ENCODE data around the gene CDC42BPB.

CDC42BPB gene

DNA sequence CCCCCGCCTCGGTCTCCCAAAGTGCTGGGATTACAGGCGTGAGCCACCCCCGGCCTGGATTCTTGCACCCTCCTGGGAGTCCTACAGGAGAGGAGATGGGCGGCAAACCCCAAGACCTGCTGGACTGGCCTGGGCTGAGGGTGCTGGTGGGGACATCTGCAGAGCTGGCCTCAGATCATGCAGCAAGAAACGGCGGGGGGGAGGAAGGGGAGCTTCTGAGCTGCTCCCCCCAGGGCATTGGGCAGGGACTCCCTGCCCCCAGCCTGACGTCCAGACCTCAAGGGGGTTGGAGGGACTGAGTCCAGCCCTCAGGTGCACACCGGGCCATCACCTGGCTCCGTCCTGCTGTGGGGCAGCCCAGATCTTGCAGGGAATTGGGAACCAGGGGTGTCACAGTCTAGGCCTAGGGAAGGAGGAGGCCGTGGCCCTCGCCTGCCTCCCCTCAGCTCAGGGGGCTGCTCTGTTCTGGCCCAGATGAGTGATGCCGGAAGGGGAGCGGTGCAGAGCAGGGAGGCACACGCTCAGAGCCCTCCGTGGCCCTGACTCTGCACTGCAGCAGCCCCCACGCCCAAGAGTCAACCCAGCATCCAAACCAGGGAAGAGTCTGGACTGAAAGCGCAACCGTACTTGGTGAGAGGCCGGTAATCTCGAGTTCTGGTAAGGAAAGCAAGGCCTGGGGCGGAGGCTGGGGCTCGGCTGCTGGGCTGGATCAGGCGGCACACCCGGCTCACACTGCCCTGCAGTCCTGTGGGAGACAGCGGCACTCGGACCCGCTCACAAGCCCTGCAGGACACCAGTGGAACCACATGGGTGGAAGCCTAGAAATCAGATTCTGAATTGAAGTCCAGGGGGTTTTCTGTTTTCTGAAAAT is 143.8 kb downstream of the CDC42BPB start:
- Mint-ChIP-seq H3K9me3 (no peaks in the 10 kb centered on the region), H3K36me3 (ENCODE audit: low read depth) (peaks cover 3% of the 10 kb centered on the region), H3K4me1 (ENCODE audit: low read depth) (peaks cover 2% of the 10 kb centered on the region), H3K27me3 (ENCODE audit: low read depth) (no peaks in the 10 kb centered on the region), H3K27ac (no peak overlapping the region), H3K4me3 (no peak overlapping the region)

DNA sequence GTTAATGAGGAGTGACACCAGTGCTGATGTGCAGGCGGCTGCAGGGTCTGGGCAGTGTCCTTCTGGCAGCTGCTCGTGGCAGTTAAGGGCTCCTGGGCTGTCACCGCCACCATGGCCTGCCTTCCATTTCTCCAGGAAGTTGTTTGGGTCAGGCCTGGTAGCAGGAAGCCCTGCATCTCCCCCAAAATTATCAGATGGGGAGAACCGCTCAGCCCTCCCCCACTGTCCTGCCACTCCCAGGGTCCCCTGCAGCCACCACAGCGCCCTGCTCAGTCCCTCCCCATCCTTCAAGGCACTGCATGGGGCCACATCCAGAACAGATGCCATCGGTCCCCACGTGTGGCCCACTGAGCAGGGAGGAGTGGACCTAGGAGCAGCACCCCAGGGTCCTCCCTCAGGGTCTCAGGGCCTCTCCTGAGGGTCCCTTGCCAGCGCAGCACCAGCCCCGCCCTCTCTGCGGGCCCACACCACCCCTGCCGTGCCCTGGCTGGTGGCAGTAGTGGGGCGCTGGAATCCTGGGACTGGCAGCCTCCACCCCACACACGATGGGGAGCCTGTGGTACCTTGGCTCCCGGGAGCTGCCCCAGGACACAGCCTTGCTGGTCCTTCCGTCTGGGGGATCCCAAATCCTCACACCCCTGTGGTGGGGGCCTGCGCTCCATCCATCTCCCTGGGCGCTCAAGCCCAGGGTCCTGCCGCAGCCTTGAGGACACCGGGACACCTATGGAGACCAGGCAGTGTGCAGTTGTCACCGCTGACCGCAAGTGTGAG is 145.2 kb downstream of the CDC42BPB start:
- peaks cover 9% of the 10 kb centered on the region for H3K36me3 Mint-ChIP-seq (ENCODE audit: low read depth)
- no peak overlapping the region for H3K27ac Mint-ChIP-seq
- no peaks in the 10 kb centered on the region for H3K9me3 Mint-ChIP-seq
- H3K4me3 Mint-ChIP-seq, result no peak overlapping the region
- peaks cover under 1% of the 10 kb centered on the region for H3K4me1 Mint-ChIP-seq (ENCODE audit: low read depth)
- H3K27me3 Mint-ChIP-seq (ENCODE audit: low read depth), result no peaks in the 10 kb centered on the region

DNA sequence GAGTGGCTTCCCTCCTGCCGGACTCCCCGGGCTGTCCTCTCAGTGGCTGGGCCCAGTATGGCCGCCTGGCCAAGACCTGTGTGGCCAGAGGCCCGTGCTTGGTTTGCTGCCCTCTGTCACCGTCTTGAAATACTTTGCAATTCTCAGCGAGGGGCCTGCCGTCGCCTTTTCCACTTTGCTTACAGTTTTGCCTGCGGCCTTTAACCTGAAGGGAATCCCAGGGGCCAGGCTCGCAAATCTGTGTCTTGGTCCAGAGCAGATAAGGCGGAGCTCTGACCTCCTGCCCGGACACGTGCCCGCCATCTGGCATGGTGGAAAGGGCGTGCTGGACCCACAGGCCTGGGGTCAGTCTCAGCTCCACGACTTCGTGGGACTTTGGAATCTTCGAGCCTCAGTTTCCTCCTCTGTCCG is 145.8 kb downstream of the CDC42BPB start:
- no peaks in the 10 kb centered on the region for H3K9me3 Mint-ChIP-seq
- H3K4me1 Mint-ChIP-seq (ENCODE audit: low read depth), result no peaks in the 10 kb centered on the region
- peaks cover 11% of the 10 kb centered on the region for H3K36me3 Mint-ChIP-seq (ENCODE audit: low read depth)
- H3K27ac Mint-ChIP-seq, result no peak overlapping the region
- no peaks in the 10 kb centered on the region for H3K27me3 Mint-ChIP-seq (ENCODE audit: low read depth)
- no peak overlapping the region for H3K4me3 Mint-ChIP-seq

DNA sequence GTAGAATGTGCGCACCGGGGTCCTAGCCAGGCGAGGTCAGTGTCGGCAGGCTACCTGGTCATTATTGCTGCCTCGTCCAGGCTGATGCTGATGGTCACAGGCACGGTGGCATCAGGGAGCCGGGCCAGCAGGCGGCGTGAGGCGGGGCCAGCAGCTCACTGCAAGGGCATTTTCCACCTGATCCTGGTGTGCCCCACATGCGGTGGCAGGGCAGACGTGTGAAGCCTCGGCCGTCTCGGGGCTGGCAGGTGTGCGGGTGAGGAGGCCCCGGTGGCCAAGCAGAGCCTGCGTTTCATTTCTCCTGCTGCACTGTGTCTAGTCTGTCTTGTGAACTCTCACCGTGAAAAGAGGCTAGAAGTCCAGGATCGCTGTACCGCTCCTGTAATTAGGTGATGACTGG is 146.9 kb downstream of the CDC42BPB start:
- Mint-ChIP-seq H3K4me3 (no peak overlapping the region), H3K27ac (no peak overlapping the region), H3K9me3 (no peaks in the 10 kb centered on the region), H3K27me3 (ENCODE audit: low read depth) (no peaks in the 10 kb centered on the region), H3K4me1 (ENCODE audit: low read depth) (no peaks in the 10 kb centered on the region), H3K36me3 (ENCODE audit: low read depth) (peaks cover 16% of the 10 kb centered on the region)

DNA sequence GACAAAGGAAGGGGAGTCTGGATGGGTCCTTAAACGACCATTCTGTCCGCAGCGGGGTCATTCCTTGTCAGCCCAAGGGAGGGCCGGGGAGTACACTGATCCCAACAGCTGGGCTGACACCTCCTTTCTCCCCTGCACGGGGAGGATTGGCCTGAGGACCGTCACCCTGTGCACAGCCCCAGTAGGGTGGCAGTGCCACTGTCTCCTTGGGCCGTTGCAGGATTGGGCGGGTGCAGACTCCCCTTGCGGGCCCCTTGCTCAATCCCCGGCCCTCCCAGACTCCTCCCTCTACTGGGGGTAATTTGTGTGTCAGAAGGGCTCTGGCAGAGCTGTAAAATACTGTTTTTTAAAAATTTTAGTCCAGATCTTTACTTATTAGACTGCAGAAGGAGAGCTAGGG is 147.4 kb downstream of the CDC42BPB start:
- Mint-ChIP-seq H3K36me3 (ENCODE audit: low read depth) (peaks cover 20% of the 10 kb centered on the region), H3K4me3 (no peak overlapping the region), H3K27ac (no peak overlapping the region), H3K27me3 (ENCODE audit: low read depth) (no peaks in the 10 kb centered on the region), H3K9me3 (no peaks in the 10 kb centered on the region), H3K4me1 (ENCODE audit: low read depth) (no peaks in the 10 kb centered on the region)

DNA sequence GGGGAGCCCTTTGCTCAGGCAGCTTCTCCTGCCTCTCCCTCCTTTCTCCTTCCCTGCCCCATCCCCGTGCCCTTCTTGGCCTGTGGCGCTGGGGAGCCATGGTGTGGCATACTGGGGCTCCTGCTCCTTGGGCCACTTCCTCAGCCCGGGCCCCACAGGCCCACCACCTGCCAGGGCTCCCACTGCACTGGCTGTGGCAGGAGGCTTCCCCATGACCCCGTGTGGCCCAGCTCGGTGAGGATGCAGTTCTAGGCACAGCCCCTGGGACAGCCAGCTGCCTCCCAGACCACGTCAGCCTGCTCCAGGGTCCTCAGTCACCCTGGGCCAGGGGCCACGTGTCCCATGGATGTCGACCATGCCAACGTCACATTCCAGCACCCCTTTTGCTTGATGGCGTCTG is 147.9 kb downstream of the CDC42BPB start:
- Mint-ChIP-seq H3K27me3 (ENCODE audit: low read depth) (no peaks in the 10 kb centered on the region), H3K36me3 (ENCODE audit: low read depth) (peaks cover 20% of the 10 kb centered on the region), H3K4me3 (no peak overlapping the region), H3K27ac (no peak overlapping the region), H3K4me1 (ENCODE audit: low read depth) (no peaks in the 10 kb centered on the region), H3K9me3 (no peaks in the 10 kb centered on the region)

DNA sequence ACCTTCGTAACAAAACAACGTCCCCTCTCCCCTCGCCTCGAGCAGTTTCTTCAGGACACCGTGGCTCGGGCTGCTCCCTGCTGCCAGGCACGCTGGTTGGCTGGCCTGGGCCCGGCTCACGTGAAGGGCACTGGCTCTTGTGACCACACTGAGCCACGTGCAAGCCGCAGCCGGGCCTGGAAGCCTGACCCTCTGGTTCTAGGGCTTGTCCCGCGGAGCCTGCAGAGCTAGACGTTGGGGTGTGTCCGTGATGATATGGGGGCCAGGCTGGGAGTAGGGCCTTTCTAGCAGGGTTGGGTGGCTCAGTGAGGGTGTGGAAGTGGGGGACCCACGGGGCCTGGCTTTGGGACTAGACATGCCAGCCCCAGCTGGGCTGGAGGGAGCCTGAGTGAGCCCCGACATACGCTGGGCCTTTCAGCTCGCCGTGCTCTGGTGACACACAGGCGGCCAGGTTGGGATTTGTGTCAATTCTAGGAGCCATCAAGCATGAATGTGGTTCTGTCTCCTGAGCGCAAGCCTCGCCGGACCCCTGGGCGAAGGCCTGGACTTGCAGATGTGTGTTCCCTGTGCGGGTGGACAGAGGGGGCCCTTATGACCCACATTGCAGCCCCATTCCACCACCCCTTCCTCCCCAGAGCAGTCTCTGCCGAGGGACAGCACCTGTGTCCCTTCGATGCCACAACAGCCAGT is 148.4 kb downstream of the CDC42BPB start:
- no peaks in the 10 kb centered on the region for H3K27me3 Mint-ChIP-seq (ENCODE audit: low read depth)
- no peak overlapping the region for H3K4me3 Mint-ChIP-seq
- no peaks in the 10 kb centered on the region for H3K4me1 Mint-ChIP-seq (ENCODE audit: low read depth)
- no peak overlapping the region for H3K27ac Mint-ChIP-seq
- H3K36me3 Mint-ChIP-seq (ENCODE audit: low read depth), result peaks cover 20% of the 10 kb centered on the region
- no peaks in the 10 kb centered on the region for H3K9me3 Mint-ChIP-seq

DNA sequence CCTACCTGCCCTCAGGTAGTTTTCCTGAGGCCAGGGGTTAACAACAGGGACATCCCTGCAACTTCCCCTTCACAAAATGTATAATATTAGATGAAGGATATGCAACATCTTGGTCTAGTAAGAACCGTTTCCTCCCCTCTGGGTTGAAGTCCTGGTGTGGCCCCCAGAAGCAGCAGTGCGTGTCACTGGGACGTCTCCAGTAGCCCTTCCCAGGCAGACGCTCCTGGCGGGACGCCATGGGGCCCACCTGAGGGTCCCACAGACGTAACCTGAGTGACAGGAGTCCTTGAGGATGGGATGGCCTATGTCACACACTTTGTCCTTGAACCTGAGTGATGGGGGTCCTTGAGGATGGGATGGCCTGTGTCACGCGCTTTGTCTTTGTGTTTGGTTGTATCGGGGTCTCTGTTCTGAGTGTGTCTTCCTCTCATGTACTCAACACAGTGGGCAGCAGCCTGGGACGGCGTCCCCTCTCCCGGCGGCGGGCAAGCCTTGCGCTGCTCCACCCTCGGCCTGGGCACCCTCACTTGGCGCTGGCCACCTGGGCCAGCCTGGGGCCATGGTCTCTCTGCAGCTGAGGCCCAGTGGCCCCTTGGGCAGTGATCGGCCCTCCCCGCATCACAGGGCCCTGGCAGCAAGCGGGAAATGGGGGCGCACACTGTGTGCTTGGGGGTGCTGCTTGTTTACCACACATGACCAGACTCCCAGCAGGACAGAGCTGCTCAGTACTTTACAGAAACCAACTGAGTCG is 149.2 kb downstream of the CDC42BPB start:
- H3K27me3 Mint-ChIP-seq (ENCODE audit: low read depth), result no peaks in the 10 kb centered on the region
- no peaks in the 10 kb centered on the region for H3K9me3 Mint-ChIP-seq
- H3K4me3 Mint-ChIP-seq, result no peak overlapping the region
- peaks cover 2% of the 10 kb centered on the region for H3K4me1 Mint-ChIP-seq (ENCODE audit: low read depth)
- H3K27ac Mint-ChIP-seq, result no peak overlapping the region
- H3K36me3 Mint-ChIP-seq (ENCODE audit: low read depth), result peaks cover 25% of the 10 kb centered on the region

DNA sequence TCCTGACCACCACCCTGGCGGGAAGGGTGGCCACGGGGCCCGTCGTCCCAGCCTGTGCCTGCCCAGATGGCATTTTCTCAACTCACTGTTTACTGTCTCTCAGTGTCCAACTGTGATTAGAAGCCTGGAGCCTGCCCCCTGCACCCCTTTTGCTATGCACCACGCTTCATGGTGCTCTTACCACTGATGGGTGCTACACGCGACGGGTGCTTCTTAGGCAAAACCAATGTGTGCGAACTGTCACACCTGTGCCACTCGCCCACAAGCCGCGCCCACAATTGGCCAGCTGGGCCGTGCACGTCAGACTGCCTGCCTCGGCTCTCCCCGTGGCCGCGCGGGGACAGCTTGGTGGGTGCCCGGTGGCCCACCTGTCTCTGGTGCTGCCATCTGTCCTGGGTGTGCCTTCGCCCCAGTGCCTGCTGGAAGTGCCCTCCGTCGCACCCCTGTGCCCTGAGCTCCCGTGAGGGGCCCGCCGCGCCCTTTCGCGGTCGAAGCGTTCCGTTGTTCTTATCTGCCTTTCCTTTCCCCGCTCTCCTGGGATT is 150.0 kb downstream of the CDC42BPB start:
- H3K4me1 Mint-ChIP-seq (ENCODE audit: low read depth), result peaks cover 6% of the 10 kb centered on the region
- H3K36me3 Mint-ChIP-seq (ENCODE audit: low read depth), result peaks cover 33% of the 10 kb centered on the region
- no peak overlapping the region for H3K4me3 Mint-ChIP-seq
- no peaks in the 10 kb centered on the region for H3K27me3 Mint-ChIP-seq (ENCODE audit: low read depth)
- H3K27ac Mint-ChIP-seq, result no peak overlapping the region
- H3K9me3 Mint-ChIP-seq, result no peaks in the 10 kb centered on the region

DNA sequence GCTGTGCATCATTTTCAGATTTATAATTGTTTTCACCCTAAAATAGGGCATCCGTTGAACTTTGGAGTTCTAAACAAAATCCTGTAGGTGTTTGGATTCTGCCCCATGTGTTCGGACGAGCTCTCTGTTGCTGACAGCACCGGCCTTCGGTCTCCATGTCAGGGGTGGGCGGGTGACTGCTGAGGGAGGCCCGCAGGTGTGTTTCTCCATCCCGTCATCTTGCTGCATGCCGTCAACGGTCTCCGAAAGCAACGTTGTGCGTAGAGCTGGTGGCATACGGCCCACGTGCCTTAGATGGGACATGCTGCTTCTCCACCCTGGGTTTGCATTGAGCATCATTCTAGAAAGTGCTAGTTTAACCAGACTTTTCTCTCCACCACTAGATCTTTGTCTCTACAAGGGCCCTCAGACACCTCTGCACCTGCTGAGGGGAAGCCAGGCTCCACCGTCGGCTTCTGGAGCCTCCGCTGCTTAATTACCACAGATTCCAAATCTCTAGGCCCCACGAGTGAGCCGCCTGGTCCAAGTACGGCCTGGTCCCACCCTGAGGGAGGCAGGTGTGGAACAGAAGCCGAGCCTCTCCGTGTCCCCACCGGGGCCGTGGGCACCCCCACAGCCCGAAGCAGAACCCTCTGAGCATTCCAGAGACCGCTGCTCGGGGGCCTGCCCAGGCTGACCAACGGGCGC is 150.6 kb downstream of the CDC42BPB start:
- Mint-ChIP-seq H3K9me3 (no peaks in the 10 kb centered on the region), H3K27ac (no peak overlapping the region), H3K36me3 (ENCODE audit: low read depth) (peaks cover 34% of the 10 kb centered on the region), H3K4me1 (ENCODE audit: low read depth) (peaks cover 6% of the 10 kb centered on the region), H3K4me3 (no peak overlapping the region), H3K27me3 (ENCODE audit: low read depth) (no peaks in the 10 kb centered on the region)

DNA sequence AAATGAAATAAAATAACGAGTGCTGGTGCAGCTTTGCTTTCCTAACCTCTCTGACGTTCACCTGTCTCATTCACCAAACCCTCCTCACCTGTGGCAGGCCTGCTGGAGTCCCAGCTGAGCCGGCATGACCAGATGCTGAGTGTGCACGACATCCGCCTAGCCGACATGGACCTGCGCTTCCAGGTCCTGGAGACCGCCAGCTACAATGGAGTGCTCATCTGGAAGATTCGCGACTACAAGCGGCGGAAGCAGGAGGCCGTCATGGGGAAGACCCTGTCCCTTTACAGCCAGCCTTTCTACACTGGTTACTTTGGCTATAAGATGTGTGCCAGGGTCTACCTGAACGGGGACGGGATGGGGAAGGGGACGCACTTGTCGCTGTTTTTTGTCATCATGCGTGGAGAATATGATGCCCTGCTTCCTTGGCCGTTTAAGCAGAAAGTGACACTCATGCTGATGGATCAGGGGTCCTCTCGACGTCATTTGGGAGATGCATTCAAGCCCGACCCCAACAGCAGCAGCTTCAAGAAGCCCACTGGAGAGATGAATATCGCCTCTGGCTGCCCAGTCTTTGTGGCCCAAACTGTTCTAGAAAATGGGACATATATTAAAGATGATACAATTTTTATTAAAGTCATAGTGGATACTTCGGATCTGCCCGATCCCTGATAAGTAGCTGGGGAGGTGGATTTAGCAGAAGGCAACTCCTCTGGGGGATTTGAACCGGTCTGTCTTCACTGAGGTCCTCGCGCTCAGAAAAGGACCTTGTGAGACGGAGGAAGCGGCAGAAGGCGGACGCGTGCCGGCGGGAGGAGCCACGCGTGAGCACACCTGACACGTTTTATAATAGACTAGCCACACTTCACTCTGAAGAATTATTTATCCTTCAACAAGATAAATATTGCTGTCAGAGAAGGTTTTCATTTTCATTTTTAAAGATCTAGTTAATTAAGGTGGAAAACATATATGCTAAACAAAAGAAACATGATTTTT is 151.9 kb downstream of the CDC42BPB start:
- Mint-ChIP-seq H3K27me3 (ENCODE audit: low read depth) (no peaks in the 10 kb centered on the region), H3K9me3 (no peaks in the 10 kb centered on the region), H3K36me3 (ENCODE audit: low read depth) (peaks cover 35% of the 10 kb centered on the region), H3K4me3 (no peak overlapping the region), H3K27ac (no peak overlapping the region), H3K4me1 (ENCODE audit: low read depth) (peaks cover 17% of the 10 kb centered on the region)

DNA sequence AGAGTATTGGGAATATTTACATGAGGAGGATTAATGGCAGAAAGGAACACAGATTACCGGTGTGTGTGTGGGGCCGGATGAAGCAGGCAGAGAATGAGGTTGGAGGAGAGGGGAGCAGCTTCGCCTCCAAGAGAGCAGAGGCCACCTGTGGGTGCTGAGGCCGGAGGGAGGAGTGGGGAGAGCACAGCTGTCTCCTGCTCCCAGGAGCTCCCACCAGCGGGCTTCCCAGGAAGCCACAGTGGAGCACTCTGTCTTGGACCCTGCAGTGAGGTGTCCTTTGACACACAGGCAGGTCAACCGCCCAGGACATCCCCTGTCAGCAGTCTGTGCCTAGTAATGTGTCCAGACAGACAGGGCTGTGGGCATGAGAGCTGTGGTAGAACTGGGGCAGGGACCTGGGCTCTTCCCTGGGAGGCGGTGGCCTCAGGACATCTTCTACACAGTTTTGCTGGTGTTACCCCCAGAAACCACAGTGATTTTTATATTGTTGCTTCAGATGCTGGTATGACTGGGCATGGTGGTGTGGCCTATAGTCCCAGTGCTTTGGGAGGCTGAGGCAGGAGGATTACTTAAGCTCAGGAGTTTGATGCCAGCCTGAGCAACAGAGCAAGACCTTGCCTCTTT is 153.3 kb downstream of the CDC42BPB start:
- Mint-ChIP-seq H3K4me3 (no peak overlapping the region), H3K9me3 (no peaks in the 10 kb centered on the region), H3K4me1 (ENCODE audit: low read depth) (peaks cover 17% of the 10 kb centered on the region), H3K27me3 (ENCODE audit: low read depth) (no peaks in the 10 kb centered on the region), H3K27ac (peak overlapping the region; percentile 45), H3K36me3 (ENCODE audit: low read depth) (peaks cover 40% of the 10 kb centered on the region)
